GM18951 (cell line): Measurements from ENCODE around the gene LAMB3.

ENCODE experiments used
- POLR2A ChIP-seq: IDR thresholded peaks from 4 replicates; pipeline ENCODE4 v1.6.1; 2011; ENCODE audit warnings: mild to moderate bottlenecking; ENCODE audit not compliant: insufficient read length, insufficient read depth; ENCODE audit errors: extremely low read depth
- in situ Hi-C: fragments of 300-500 bp; cut with MboI; formaldehyde crosslinking; loops from one replicate; pipeline ENCODE4 v1.12.0; 2022; ENCODE audit warnings: low sequenced_read_pairs, mixed read lengths, inconsistent platforms; ENCODE audit not compliant: unreplicated experiment

Gene LAMB3

DNA sequence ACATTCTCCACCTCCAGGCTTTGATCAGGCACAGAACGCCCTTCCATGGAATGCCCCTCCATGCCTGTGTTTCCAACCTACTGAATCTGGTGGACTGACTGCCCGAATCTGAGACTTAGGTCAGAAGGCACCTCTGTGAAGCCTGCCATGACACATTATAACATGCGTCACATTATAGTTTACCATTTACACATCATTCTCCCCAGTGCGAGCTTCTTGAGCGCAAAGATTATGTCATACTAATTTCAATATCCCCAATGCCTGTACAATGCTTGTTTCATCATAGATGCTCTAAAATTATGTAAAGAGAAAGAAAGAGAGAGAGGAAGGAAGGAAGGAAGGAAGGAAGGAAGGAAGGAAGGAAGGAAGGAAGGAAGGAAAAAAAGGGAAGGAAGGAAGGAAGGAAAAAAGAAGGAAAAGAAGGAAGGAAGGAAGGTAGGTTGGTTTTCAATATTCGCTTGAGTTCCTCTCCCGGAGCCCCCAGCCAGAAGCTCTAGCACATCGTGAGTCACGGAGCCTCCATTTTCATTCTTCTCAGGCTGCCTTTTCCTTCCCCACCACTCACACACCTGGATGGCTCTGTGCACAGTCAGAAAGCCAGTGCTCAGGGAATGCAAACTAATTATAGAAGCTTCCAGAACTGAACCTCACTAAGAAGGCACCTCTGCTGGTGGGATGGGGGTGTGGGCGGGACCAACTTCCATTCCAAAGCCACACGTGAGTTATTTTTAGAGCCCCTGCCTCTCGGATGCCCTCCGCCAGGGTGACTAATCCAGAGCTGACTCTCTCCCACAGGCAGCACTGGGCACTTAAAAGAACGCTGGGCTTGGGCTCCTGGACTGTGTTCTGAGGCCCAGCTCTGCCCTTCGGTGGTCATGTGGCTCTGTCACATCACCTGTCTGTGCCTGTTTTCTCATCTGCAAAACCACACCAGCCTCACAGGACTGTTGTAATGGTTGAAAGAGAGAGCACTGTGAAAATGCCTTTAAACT lies 27.4 kb downstream of the LAMB3 start:
- TF ChIP-seq POLR2A, result no peak
- in situ Hi-C loops, result no loop called here

DNA sequence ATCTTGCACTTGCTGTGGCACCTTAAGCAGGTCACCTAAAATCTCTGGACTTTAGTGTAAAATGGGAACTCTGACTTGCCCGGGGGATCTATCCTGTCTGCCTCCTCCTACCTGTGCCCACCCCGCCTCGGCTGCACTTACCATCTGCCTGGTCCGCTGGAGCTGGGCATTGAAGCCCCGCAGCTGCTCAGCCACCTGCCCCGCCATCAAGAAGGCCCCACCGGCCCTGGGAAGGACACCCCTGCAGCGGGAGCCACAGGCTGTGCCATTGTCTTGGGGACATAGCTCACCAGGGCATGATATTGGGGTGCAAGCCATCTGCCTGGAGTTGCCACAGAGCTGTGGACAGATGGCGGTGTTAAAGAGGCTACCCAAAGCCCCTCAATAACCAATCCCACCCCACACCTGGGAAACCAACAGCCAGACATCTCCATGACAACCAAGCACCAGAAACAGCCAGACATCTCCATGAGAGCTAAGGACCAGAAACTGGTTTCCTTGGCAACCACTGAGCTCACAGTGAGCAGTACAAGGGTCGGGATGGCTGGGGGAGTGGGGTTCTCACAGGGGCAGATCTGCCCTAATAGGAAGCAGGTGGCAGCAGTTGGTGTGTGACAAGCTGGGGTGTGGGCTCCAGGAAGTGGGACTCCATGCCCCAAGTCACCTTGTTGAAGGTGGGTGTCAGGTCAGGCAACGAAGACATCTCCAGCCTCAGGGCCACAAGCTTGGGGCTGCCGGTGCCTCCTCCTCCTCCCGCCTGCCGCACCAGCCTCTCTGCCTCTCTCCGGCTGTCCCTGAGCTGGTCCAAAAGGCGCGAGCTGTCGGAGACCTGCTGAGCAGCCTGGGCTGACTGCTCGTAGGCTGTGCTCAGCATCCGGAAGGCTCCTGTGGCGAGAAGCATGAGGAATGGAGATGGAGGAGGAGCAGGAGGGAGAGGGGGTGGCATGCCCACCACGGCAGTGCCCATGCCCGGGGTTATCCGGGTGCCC lies 29.1 kb downstream of the LAMB3 start:
- in situ Hi-C loops, result no loop called here
- no peak for TF ChIP-seq POLR2A

DNA sequence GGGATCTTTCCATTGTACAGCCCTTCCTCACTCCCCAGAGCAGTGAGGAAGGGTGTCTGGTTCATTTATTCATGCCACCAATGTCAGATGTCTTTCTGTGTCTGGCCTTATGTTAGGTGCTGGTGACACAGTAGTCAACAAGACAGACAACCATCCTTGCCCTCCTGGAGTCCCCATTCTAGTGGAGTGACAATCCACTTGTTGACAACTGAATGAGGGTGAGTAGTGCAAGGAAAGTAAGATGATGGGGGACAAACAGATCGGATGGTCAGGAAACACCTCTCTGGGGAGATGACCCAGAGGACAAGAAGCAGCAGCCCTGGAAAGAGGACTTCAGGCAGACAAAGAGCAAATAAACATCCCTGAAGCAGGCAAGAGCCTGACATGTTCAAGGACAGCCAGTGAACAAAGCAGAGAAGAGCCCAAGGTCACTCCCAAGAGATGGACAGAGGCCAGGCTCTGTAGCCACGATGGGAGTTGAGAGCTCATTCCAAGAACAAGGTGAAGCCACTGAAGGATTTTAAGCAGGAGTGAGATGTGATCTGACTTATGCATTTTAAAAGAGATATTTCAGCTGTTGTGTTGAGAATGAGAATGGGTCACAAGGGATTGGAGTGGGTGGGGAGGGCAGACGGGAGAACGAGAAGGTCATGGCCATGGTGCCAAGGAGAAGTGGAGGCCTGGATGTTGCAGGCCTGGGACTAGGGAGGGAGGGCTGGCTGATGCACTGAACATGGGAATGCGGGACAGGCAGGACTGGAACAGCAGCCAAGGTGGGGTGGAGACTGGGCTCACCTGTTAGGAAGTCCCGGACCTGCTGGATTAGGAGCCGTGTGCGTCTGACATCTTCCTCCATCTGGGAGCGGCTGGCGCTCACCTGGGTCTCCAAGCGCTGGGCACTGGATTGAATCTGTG lies 30.2 kb downstream of the LAMB3 start:
- in situ Hi-C loops, result no loop called here
- TF ChIP-seq POLR2A, result no peak

DNA sequence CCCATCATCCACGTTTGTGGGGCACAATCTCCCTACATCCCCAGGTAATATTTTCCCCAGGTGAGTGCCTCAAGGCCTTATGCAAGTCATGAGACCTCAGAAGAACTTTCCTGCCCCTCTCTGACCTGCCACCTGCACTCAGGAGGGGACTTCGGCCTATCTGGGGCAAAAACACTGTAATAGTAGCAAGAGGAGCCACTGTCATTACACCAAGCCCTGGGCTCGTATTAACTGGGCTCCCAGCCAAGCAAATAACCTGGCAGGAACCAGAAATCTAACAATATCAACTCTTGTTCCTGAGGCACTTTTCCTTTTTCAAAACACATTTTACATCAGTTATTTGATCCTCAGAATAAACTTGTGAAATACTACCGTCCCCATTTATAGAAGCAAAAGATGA lies 30.9 kb downstream of the LAMB3 start:
- TF ChIP-seq POLR2A, result no peak
- in situ Hi-C loops, result no loop called here

DNA sequence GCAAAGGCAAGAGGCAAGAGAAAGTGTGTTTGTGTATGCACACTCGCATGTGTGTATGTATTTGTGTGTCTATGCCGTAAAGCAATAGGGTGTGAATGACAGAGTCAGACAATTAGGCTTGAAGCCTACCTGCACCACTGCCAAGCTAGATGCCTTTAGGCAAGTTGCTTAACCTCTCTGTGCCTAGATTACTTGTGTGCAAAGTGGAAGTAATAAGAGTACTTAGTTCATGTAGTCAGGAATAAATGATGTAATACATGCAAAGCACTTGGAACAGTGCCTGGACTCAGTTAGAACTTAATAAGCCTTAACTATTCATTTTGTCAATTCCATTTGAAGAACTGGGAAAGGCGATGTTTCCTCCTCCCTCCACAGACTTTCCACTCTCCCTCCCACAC lies 31.7 kb downstream of the LAMB3 start:
- in situ Hi-C loops, result no loop called here
- TF ChIP-seq POLR2A, result no peak

DNA sequence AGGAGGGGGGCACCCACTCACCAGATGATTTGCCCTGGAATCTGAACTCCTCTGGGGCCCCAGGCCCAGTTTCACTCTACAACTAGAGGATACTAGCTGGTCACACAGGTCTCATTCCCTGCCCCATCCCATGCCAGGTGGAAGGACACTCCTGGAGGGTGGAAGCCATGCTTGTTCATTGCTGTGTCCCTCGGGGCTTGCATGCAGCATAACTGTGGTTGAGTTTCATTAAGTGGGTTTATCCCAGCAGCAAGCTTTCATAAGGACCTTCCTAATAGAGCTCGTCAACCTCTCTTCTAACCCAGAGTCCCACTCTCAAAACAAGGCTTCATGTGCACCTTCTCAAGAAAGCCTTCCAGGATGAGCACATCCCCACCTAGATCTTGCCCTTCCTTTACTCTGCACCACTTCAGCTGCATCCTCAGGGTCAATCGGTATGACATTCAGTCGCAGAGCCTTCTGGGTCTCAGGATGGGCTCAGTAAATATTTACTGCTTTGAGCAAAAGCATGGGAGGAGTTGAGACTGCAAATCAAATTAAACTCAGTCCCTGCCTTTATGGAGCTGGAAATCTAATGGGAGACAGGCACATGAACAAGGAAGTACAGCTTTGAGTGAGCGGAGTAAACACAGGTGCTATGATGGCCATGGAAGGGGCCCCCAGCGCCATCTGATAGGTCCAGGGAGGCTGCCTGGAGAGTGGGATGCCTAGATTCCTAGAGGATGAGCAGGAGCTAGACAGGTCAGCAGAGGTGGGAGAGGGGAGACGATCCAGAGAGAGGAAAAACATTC lies 32.3 kb downstream of the LAMB3 start:
- in situ Hi-C loops, result no loop called here
- no peak for TF ChIP-seq POLR2A

DNA sequence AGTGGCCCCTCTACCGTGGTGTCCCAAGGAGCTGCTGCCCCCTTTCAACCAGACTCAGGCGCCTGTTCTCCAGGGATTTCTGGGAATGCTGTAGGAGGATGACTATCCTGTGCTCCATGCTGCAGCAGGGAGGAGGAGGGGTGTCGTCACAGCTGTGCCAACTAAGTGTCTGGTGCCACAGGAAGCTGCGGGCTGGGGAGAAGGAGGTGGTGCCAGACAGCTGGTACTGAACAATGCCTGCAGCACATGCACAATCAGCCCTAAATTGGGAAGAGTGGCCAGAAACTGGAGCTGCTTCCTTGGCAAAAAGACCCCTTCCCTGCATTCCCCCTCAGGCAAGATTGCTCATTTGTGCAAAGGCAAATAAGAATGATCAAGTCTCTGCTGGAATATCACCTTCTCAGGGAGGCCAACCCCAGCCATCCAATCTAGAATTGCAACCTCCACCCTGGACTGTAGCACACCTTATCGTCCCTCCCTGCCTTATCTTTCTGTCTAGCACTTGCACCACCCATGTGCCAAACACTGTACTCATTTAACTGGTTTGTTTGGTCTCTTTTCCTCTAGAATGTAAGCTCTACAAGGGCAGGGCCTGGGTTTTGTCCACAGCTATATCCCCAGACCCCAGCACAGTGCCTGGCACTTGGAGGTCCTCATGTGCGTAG lies 33.3 kb downstream of the LAMB3 start:
- no peak for TF ChIP-seq POLR2A
- in situ Hi-C loops, result no loop called here

DNA sequence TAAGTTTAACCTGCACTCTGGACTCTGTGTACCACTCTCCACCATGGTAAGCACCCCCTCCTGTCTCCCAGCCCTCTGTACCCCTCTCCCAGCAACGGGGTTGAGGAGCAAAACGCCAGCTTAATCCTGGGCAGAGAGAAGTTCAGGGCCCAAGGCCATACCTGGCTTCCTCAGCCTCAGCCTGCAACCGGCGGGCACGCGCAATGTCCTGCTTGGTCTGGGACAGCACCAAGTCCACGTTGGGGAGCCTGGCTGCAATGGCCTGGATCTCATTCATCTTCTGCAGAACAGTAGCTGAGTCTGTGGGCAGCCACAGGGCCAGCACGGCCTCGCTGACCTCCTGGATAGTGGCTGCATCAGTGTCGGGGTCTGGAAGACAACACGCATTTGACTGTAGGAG lies 33.9 kb downstream of the LAMB3 start:
- in situ Hi-C loops, result no loop called here
- no peak for TF ChIP-seq POLR2A

DNA sequence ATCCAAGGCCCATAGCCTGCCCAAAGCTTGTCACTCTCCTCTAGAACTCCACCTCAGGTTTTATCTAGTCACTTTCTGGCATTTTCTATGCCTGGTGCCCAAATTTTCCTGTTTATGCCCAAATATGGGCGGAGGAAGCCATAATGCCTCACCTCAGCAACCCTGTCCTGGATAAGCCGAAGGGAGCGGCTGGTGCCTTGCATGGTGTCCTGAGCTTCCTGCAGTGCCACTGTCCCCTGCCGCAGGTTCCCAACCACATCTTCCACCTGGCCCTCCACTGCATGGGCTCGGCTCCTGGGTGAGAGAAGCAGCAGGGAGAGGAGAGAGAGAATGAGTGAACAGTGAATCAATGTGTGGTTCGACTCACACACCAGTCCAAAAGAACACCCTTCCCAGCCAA lies 34.5 kb downstream of the LAMB3 start:
- in situ Hi-C loops, result no loop called here
- TF ChIP-seq POLR2A, result no peak

DNA sequence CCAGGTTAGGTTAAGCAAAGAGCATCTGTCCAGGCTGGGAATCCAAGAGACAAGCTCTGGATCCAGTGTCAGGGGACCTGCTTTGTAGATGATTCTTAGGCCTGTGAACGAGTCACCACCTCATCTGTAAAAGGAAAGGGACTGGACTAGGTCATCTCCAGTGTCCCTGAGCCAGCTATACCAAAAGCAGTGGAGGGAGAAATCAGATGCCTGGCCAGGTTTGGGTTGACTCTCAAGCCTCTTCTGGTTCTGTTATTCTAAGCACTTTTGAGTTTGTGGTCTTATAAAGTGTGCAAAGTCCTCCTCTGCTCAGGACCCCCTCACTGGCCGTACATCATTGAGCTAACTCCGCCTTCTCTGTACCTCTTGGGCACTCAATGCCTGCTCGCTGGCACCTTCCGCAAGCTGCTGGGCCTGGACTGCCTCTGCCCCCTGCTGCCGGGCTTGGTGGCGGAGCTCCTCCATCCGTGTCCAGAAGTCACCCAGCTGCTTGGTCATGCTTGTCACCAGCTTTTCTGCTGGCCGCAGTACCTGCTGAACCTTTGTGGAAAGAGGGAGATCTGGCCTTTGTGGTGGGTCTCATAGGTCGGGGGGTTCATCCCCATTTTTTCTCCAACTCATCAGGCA lies 35.1 kb downstream of the LAMB3 start:
- in situ Hi-C loops, result no loop called here
- no peak for TF ChIP-seq POLR2A
